Brain microvascular endothelial cell (primary cell): Measurements from ENCODE around the gene JADE1.

Experiments
- DNase-seq: peaks from one replicate; pipeline ENCODE4 v3.0.0-alpha.2; 2020
- H3K27ac ChIP-seq: fragments of 250-450 bp; sonication (Bioruptor Pico); 2 replicates; pipeline ENCODE4 v1.5.1; 2020; ENCODE audit warnings: mild to moderate bottlenecking, moderate library complexity
- H3K27me3 ChIP-seq: fragments of 250-450 bp; sonication (Bioruptor Pico); replicated peaks from 2 replicates; pipeline ENCODE4 v1.5.1; 2020; ENCODE audit warnings: mild to moderate bottlenecking
- H3K36me3 ChIP-seq: fragments of 250-450 bp; sonication (Bioruptor Pico); replicated peaks from 2 replicates; pipeline ENCODE4 v1.5.1; 2020; ENCODE audit warnings: mild to moderate bottlenecking
- H3K4me3 ChIP-seq: 2 replicates; pipeline ENCODE4 v1.5.1; 2011; ENCODE audit warnings: low read depth, mild to moderate bottlenecking, control low read depth, low read length, moderate library complexity
- CTCF ChIP-seq: IDR thresholded peaks from 2 replicates; pipeline ENCODE4 v1.5.1; 2011; ENCODE audit warnings: low read depth, mild to moderate bottlenecking, moderate library complexity, low read length, control low read depth, inconsistent platforms; ENCODE audit errors: missing control alignments
- in situ Hi-C: cut with HindIII; loops from 2 replicates; pipeline ENCODE4 v1.10.0; 2017; ENCODE audit warnings: low sequenced_read_pairs, low pct_ligation_motif_present

JADE1 gene

GRCh38 chr4:128917781-128918180 lies 108.3 kb downstream of the JADE1 start:
- Histone ChIP-seq H3K27ac (no peak overlapping the region), H3K27me3 (no peaks in the 10 kb centered on the region), H3K36me3 (no peaks in the 10 kb centered on the region), H3K4me3 (no peak overlapping the region)
- in situ Hi-C loops: no loop called here
- DNase-seq: no peak
- TF ChIP-seq CTCF: no peak

GRCh38 chr4:128921954-128922353 lies 112.5 kb downstream of the JADE1 start:
- no peak for DNase-seq
- no peak overlapping the region for H3K27ac ChIP-seq
- H3K36me3 ChIP-seq: no peaks in the 10 kb centered on the region
- H3K4me3 ChIP-seq: no peak overlapping the region
- H3K27me3 ChIP-seq: no peaks in the 10 kb centered on the region
- TF ChIP-seq CTCF: no peak
- in situ Hi-C loops: no loop called here
